Measurements from ENCODE around the gene MYZAP.
"Not testable (repeated sequence)": the region's sequence is repeated elsewhere in the genome, so short reads cannot be mapped to it uniquely, and the experiment has no call there.

MYZAP gene

GRCh38 chr15:57595011-57595866 is 3.5 kb downstream of the MYZAP start:
- DNase-seq = no peak

DNA sequence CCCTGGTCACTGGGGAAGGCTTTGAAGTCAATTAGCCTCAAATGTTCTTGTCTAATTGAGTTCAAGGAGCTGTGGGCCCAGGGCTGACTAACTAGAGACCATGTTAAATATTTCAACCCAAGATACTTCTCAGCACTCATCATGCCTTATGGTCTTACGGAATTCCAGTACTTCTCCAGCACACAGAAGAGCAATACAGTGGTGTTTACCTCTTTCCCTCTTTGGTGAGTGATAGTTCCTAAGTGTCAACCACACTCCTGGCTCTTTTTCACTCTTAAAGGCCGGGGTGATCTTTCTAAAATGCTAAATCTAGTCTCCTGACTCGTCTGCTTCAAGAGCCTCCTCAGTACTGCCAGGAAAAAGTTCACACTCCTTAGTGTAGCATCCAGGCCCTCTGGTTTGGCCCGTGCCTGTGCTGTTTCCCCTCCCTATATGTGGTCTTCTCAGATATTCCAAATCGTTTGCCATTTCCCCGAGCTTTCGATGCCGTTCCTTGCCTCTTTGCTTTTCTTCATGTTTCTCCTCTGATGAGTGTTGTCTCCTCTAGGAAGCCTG is 4.7 kb downstream of the MYZAP start:
- no peak for DNase-seq

GRCh38 chr15:57596978-57597377 is 5.3 kb downstream of the MYZAP start:
- DNase-seq = no peak

GRCh38 chr15:57597431-57597830 is 5.7 kb downstream of the MYZAP start:
- no peak for DNase-seq

DNA sequence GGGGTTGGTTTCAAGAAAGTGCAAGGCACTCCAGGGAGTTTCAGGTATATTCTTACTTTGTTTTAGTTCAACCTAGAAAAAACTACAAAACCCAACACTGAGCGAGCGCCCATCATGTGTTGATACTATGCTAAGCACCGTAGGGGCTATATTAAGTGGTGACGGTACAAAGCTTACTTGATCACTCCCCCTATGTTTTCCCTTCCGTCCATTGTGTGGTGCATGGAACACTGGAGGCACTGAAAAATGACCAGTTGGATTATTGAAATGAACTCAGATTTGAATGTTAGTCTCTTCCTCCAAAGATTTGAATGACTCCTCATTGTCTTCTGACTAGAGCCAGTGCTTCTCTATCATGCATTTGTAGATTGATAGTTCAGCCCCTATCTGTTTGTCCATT is 6.6 kb downstream of the MYZAP start:
- DNase-seq = no peak

DNA sequence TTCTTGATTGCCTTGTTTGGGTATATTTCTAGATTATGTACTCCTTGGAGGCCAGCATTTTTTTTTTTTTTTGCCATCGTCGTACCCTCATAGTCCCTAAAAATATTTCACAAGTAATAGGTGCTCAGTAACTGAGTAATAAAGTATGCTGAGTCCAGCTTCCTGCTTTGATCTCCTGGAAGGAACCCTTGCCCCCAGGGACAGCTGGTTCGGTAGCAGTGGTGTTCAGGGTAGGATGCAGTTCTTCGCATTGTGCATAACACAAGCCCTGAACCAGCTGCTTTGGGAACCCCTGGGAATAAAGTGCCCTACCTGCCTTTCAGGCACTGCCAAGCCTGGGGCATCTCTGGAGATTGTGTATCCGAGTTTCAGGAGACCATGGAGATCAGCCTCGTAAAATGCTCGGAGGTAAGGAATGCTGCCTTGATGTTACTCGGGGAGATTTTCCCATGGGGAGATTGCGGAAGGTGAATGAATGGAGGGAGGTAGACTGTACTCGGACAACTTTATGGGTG is 7.6 kb downstream of the MYZAP start:
- no peak for DNase-seq

DNA sequence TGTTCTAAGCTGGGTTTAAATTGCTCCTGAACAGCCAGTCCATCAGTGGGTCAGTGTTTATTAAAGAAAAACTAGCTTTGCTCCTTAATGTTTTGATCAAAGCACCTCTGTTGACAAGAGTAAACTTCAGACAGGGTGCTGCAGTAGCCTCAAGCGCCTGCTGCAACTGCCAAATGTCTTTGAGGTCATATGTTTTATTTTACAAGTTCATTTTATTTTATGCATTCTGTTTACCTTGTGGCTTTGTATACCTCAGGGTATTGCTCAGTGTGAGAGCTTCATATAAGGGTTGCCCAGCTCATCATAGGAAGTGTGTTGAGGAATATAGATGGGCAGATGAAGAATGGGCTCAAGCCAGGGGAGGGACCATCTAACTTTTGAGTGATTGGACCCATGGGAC is 8.5 kb downstream of the MYZAP start:
- DNase-seq = no peak

- no peak for DNase-seq
Measured at GRCh38 chr15:57604507-57604906, 12.8 kb downstream of the MYZAP start.

DNA sequence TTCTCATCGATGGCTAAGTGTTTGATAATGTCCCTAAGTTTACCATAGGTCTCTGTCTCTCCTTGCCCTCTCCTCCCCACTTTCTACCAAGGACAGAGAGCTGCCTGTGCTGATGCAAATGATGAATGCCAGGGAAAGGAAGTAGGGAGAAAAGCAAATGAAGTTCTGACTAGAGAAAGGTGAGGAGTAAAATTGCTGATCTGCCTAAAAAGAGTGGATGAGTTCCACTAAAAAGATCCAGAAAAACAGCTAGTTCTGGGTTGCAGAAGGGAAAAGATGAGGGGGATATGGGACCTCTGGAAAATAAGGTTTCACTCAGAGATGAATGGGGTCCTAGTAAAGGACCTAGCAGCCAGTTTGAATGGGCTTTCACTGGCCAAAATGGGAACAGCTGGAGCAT is 13.8 kb downstream of the MYZAP start:
- no peak for DNase-seq

DNA sequence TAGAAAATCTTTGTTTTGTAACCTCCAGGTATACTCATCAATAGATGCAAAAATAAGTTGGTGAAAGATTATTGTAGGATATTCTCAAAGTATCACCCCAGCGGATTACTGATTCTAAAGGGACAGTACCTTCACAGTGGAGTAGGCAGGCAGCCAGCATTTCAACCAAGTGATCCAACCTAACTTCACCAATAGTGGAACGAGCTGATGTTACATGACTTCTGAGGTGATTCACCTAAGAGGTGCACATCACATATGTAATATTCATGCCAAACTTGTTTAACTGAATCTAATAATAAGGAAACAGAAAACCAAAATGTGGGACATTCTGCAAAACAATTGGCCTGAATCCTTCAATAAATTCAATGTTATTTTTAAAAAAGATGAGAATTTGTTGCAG is 14.3 kb downstream of the MYZAP start:
- DNase-seq = no peak

GRCh38 chr15:57606816-57607215 is 15.1 kb downstream of the MYZAP start:
- DNase-seq = no peak

DNA sequence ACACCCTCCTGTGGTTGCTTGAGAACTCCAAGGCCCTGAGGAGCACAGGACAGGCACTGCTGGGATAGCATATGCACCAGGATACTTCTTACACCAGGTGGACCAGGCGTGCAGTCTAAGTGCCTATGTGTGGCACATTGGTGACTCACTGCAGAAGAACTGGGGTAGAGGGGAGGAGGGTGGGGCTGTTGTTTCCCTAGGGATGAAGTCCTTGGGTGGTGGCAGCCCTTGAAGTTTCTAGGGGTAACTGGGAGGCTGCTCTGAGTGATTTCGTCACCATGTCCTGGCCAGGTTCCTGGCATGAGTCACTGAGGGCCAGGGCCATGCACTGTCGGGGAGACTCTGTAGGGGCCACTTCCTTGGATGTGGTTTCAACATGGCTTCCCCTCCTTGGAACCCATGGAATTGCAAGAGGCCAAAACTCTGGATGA is 15.9 kb downstream of the MYZAP start:
- no peak for DNase-seq

DNA sequence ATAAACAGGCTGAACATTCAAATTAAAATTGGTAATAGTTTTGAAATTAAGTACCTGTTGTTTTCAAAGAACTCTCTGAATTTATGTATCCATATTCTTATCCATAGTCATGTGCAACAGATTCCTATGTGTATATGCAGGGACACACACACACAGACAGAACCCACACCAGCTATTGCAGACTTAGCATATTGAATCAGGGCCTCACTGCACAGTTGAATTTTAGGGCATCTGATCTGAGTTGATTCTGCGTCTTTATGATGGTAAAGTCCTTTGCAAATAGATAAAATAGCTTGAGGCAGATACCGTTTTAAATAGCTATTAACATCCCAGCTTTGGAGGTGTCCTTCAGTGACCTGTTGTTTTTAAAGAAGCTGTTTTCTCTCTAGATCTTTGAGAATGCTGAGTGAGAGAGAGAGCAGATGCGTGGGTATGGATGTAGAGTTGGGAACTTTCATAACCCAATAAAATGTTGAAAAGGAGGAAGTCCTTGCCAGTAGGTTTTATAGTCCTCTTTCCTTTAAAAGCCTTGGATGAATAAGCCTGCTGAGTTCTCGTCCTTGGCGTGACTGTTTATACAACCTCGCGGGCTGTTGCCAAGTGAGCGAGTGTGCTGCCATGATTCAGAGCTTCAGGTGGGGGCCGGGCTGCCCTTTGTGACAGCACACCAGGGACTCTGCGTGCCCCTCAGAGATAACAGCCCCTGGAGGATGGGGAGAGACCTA is 18.3 kb downstream of the MYZAP start:
- no peak for DNase-seq

DNA sequence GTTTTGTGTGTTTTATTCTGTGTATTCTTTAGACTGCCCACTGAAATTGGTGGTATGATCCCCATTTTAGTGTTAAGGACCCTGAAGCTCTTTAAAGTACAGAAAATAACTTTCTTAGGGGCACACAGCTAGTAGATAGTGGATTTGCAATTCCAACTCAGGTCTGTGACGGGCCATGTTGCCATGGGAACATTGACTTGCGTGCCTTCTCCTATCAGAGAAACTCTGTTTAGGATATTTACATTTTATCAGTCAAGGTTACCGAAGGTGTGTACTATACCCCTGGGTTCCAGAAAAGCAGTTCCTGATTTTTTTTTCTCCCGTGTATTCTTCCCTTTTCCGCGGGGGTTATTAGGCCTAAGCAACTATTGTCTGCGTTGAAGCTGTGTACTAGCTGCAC is 19.4 kb downstream of the MYZAP start:
- DNase-seq = no peak

DNA sequence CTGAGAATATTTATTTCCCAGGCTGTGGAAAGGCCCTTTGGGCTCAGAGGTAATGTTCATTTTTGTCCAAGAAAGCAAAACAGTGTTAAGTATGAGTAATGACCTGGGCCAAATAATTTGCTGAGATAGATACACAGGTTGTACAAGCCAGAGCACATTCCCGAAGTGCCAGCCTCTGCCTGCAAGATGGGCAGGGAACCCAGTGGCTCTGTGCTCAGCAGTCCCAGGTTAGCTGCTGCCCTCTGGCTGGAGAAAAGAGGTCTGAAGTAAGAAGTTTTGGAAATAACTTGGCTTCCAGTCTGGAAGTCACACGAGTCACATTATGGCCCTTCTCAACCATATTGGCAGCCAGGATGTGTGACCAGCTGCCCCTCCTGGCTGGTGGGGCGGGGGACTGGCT is 20.2 kb downstream of the MYZAP start:
- DNase-seq = no peak

- no peak for DNase-seq
Measured at GRCh38 chr15:57614241-57614640, 22.5 kb downstream of the MYZAP start.

GRCh38 chr15:57615951-57616496 is 24.3 kb downstream of the MYZAP start:
- not testable (repeated sequence) for DNase-seq

- DNase-seq = no peak
Measured at GRCh38 chr15:57618325-57618724, 26.6 kb downstream of the MYZAP start.

DNA sequence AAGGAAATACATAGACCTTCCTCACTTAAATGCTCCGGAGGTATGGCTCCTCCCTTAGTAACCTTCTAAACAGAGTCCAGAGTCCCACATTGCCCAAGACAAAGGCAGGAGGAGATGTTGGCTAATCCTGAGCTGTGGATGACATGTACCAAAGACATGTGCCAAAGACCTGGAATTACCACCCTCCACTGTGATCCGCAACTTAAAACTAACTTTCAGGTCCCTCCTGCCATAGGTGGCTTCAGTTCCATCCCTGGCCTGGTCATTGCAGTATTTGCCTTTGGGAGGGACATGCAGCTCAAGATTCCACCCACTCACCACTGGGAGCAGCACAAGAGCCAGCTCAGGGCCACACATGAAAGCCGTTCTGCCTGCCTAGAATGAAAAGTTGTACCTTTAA is 28.0 kb downstream of the MYZAP start:
- no peak for DNase-seq

DNA sequence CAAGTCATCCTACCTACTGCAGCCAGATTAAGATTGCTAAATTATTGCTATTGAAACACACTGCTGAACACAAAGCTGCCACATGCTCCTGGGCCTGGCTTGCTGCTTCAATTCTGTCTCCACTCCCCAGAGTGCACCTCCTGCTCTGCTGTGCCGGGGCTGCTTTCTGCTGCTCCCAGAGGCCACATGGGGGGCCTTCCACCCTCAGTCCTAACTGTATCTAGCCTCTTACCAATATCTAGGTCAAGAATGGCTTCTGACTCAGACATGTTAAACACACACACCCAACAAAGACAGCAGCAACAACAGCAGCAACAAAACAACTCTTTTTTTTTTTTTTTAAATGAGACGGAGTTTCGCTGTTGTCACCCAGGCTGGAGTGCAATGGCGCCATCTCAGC is 33.0 kb downstream of the MYZAP start:
- DNase-seq = no peak

GRCh38 chr15:57625703-57626448 is 34.2 kb downstream of the MYZAP start:
- DNase-seq = no peak

GRCh38 chr15:57626713-57627440 is 35.2 kb downstream of the MYZAP start:
- DNase-seq = no peak

All from DMS 273 treated with DMSO at 0.1 percent for 48 hours (cell line).